Measurements from ENCODE around the gene CHST14.

GRCh38 chr15:40443255-40443654 lies 27.5 kb upstream of the CHST14 start:
- TF ChIP-seq, protein P1, sequence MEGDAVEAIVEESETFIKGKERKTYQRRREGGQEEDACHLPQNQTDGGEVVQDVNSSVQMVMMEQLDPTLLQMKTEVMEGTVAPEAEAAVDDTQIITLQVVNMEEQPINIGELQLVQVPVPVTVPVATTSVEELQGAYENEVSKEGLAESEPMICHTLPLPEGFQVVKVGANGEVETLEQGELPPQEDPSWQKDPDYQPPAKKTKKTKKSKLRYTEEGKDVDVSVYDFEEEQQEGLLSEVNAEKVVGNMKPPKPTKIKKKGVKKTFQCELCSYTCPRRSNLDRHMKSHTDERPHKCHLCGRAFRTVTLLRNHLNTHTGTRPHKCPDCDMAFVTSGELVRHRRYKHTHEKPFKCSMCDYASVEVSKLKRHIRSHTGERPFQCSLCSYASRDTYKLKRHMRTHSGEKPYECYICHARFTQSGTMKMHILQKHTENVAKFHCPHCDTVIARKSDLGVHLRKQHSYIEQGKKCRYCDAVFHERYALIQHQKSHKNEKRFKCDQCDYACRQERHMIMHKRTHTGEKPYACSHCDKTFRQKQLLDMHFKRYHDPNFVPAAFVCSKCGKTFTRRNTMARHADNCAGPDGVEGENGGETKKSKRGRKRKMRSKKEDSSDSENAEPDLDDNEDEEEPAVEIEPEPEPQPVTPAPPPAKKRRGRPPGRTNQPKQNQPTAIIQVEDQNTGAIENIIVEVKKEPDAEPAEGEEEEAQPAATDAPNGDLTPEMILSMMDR (IDR thresholded peaks at IDR 0.05 in 8 of 11, conservative IDR thresholded peaks at IDR 0.05 in 3 of 11) = no peak
- no peak for TF ChIP-seq POLR2AphosphoS5 (IDR thresholded peaks at IDR 0.05)
